DMS114 treated with DMSO at 0.1 percent for 48 hours (cell line): ENCODE data around the gene ALOX5.

Experiments used
- DNase-seq: peaks from one replicate; lab custom pipeline; 2025; ENCODE audit not compliant: unreplicated experiment; lab: John Stamatoyannopoulos, UW

The ALOX5 gene

GRCh38 chr10:45422866-45423659 lies 49.0 kb downstream of the ALOX5 start:
- DNase-seq, result no peak

- no peak for DNase-seq
Measured at GRCh38 chr10:45423976-45424499, 50.0 kb downstream of the ALOX5 start.

GRCh38 chr10:45424668-45425404 lies 50.8 kb downstream of the ALOX5 start:
- DNase-seq, result no peak

GRCh38 chr10:45425621-45426563 lies 51.9 kb downstream of the ALOX5 start:
- DNase-seq, result no peak

GRCh38 chr10:45427262-45427969 lies 53.4 kb downstream of the ALOX5 start:
- no peak for DNase-seq

GRCh38 chr10:45427970-45428366 lies 54.0 kb downstream of the ALOX5 start:
- no peak for DNase-seq

- no peak for DNase-seq
Measured at GRCh38 chr10:45428611-45429510, 54.8 kb downstream of the ALOX5 start.

- DNase-seq, result no peak
Measured at GRCh38 chr10:45429790-45430189, 55.8 kb downstream of the ALOX5 start.

GRCh38 chr10:45432113-45432512 lies 58.1 kb downstream of the ALOX5 start:
- no peak for DNase-seq

- no peak for DNase-seq
Measured at GRCh38 chr10:45432700-45433472, 58.9 kb downstream of the ALOX5 start.

GRCh38 chr10:45433716-45434469 lies 59.9 kb downstream of the ALOX5 start:
- DNase-seq, result no peak

GRCh38 chr10:45437587-45438465 lies 63.8 kb downstream of the ALOX5 start:
- DNase-seq, result no peak

- no peak for DNase-seq
Measured at GRCh38 chr10:45438466-45439090, 64.6 kb downstream of the ALOX5 start.

- DNase-seq, result no peak
Measured at GRCh38 chr10:45439365-45439764, 65.3 kb downstream of the ALOX5 start.

- no peak for DNase-seq
Measured at GRCh38 chr10:45439873-45440272, 65.9 kb downstream of the ALOX5 start.

- DNase-seq, result no peak
Measured at GRCh38 chr10:45440511-45441062, 66.6 kb downstream of the ALOX5 start.
